SH-SY5Y (cell line): Measurements from ENCODE around the gene ABCA2.

Source experiments
- GATA2 ChIP-seq: IDR thresholded peaks from 2 replicates; pipeline ENCODE4 v1.6.1; 2011; ENCODE audit warnings: mild to moderate bottlenecking, low read depth, low read length
- GATA3 ChIP-seq: IDR thresholded peaks from 2 replicates; pipeline ENCODE4 v1.6.1; 2011; ENCODE audit warnings: low read depth, mild to moderate bottlenecking, low read length, moderate library complexity

DNA sequence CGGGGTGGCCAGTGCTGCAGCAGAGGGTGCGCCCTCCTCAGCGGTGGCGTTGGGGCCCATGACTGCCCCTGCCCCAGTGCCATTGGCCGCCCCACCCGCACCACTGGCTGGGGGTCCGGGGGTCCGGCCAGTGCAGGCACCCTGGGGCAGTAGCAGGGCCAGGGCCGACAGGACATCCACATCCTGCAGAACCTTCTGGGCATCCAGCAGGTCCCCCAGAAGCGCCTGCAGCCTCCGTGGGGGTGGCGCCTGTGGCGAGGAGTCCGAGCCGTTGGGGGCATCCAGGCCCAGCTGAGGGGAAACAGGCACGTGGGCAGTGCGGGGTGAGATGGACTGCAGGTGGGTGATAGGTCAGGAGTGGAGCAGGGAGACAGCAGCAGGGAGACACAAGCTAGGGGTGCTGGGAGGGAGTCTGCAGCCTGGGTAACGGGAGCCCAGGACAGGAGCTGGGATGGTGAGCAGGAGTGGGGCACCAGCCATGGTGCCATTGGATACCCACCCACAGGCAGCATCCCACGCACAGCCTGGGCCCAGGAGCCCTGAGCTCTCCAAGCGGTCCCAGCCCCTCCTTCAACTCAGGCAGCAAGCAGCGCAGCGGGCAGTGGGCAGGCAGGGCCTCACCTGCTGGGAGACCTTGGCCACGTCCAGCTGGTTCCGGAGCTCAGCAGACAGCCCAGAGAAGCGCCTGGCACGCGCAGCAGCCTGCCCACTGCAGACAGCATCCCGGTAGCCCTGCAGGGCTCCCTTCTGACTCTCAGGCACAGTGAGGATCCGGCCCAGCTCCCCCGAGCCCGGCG lies 7.1 kb downstream of the ABCA2 start:
- no peak for TF ChIP-seq GATA3
- no peak for TF ChIP-seq GATA2
